OCI-LY3 (cell line): ENCODE results near the gene TAS1R2.

ENCODE experiments used
- CTCF ChIP-seq: fragments of 200-600, 300-600 bp; sonication (generic); IDR thresholded peaks from 2 replicates; pipeline ENCODE4 v1.5.1; 2014; ENCODE audit warnings: antibody characterized with exemption, low read length, low read depth
- EZH2phosphoT487 ChIP-seq: fragments of 200-600 bp; shearing (Covaris generic); IDR thresholded peaks from 2 replicates; pipeline ENCODE4 v1.6.1; 2018; ENCODE audit warnings: antibody characterized with exemption, mixed run types, low read depth

DNA sequence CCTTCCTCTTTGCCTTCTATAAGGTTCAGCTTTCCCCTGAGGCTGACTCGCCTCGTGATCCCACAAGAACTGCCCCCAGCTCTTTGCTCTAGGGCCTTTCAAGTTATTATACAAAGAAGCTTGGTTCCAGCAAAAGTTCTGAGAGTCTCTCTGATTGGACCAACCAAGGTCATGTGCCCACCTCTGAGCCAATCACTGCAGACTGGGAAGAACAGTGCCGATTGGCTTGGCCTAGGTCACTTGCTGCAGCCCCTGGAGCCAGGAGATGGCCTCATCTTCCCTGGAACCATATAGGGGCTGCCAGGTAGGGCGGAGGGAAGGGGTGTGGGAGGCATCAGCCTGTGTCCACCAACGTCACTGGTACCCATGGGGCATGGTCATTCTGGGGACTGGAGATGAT is 22.8 kb downstream of the TAS1R2 start:
- TF ChIP-seq CTCF (no peak), EZH2phosphoT487 (no peak)
